IMR-90 (cell line): ENCODE results near the gene PCDH19.

Source experiments
- CEBPB ChIP-seq: IDR thresholded peaks from 2 replicates; pipeline ENCODE4 v1.6.1; 2012; ENCODE audit warnings: low read depth, low read length, improper control_type of control experiment
- CHD1 ChIP-seq: IDR thresholded peaks from 2 replicates; pipeline ENCODE4 v1.6.1; 2012; ENCODE audit warnings: low read depth, low read length, improper control_type of control experiment
- MAFK ChIP-seq: IDR thresholded peaks from 2 replicates; pipeline ENCODE4 v1.6.1; 2012; ENCODE audit warnings: low read depth, low read length, improper control_type of control experiment
- MAZ ChIP-seq: IDR thresholded peaks from 2 replicates; pipeline ENCODE4 v1.6.1; 2012; ENCODE audit warnings: low read depth, mild to moderate bottlenecking, low read length, improper control_type of control experiment, moderate library complexity, borderline replicate concordance
- MXI1 ChIP-seq: IDR thresholded peaks from 2 replicates; pipeline ENCODE4 v1.6.1; 2012; ENCODE audit warnings: low read depth, mild to moderate bottlenecking, low read length, moderate library complexity, borderline replicate concordance
- POLR2A ChIP-seq: IDR thresholded peaks from 2 replicates; pipeline ENCODE4 v1.6.1; 2012; ENCODE audit warnings: mild to moderate bottlenecking, low read depth, low read length
- RAD21 ChIP-seq: IDR thresholded peaks from 2 replicates; pipeline ENCODE4 v1.6.1; 2012; ENCODE audit warnings: low read length, improper control_type of control experiment
- RFX5 ChIP-seq: IDR thresholded peaks from 2 replicates; pipeline ENCODE4 v1.8.0; 2012; ENCODE audit warnings: low read depth, mild to moderate bottlenecking, low read length, moderate library complexity
- SMC3 ChIP-seq: fragments of 150-350 bp; IDR thresholded peaks from 2 replicates; pipeline ENCODE4 v1.6.1; 2016; ENCODE audit warnings: low read depth, mild to moderate bottlenecking, antibody characterized with exemption, low read length, moderate library complexity
- USF2 ChIP-seq: fragments of 150-350 bp; IDR thresholded peaks from 2 replicates; pipeline ENCODE4 v1.6.1; 2017; ENCODE audit warnings: mild to moderate bottlenecking, antibody characterized with exemption, low read length, low read depth
- TF ChIP-seq, protein P1 (sequence below): conservative IDR thresholded peaks from 2 replicates; pipeline ENCODE4 v1.5.1; 2012; ENCODE audit warnings: mild to moderate bottlenecking, low read depth, low read length, improper control_type of control experiment
- TF ChIP-seq, protein P2 (sequence below): fragments of 150-350 bp; IDR thresholded peaks from 2 replicates; pipeline ENCODE4 v1.6.1; 2016; ENCODE audit warnings: low read depth, mild to moderate bottlenecking, low read length, moderate library complexity, borderline replicate concordance

DNA sequence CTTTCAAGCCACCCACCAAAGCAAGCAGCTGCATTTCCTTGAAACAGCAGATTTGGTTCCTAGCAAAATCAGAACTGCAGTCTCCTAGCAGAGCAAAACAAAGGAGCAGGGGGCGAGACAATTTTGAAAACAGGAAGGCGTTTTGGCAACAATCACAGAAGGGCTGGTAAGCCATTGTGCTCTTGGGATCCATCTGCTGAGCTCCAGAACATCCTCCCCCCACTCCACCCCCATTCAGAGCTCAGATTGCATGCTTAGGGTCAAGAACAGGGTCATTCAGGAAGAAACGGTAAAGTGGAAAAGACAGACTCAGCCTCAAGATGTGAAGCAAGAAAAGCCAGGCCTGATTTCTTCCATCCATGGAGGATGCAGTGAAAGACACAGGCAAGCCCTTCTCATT is 7.6 kb upstream of the PCDH19 start:
- no peak for TF ChIP-seq RFX5
- TF ChIP-seq POLR2A, result no peak
- TF ChIP-seq RAD21, result no peak
- TF ChIP-seq, protein P1, sequence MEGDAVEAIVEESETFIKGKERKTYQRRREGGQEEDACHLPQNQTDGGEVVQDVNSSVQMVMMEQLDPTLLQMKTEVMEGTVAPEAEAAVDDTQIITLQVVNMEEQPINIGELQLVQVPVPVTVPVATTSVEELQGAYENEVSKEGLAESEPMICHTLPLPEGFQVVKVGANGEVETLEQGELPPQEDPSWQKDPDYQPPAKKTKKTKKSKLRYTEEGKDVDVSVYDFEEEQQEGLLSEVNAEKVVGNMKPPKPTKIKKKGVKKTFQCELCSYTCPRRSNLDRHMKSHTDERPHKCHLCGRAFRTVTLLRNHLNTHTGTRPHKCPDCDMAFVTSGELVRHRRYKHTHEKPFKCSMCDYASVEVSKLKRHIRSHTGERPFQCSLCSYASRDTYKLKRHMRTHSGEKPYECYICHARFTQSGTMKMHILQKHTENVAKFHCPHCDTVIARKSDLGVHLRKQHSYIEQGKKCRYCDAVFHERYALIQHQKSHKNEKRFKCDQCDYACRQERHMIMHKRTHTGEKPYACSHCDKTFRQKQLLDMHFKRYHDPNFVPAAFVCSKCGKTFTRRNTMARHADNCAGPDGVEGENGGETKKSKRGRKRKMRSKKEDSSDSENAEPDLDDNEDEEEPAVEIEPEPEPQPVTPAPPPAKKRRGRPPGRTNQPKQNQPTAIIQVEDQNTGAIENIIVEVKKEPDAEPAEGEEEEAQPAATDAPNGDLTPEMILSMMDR, result no peak
- no peak for TF ChIP-seq MAFK
- no peak for TF ChIP-seq MAZ
- TF ChIP-seq USF2, result no peak
- no peak for TF ChIP-seq CEBPB
- TF ChIP-seq, protein P2, sequence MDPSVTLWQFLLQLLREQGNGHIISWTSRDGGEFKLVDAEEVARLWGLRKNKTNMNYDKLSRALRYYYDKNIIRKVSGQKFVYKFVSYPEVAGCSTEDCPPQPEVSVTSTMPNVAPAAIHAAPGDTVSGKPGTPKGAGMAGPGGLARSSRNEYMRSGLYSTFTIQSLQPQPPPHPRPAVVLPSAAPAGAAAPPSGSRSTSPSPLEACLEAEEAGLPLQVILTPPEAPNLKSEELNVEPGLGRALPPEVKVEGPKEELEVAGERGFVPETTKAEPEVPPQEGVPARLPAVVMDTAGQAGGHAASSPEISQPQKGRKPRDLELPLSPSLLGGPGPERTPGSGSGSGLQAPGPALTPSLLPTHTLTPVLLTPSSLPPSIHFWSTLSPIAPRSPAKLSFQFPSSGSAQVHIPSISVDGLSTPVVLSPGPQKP, result no peak
- TF ChIP-seq SMC3, result no peak
- no peak for TF ChIP-seq CHD1
- no peak for TF ChIP-seq MXI1
